Fibroblast of skin of right biceps (primary cell): Measurements from ENCODE around the gene ZBTB20.

Experiments used
- DNase-seq: peaks from one replicate; pipeline ENCODE4 v3.0.0-alpha.2; 2013

ZBTB20 gene

DNA sequence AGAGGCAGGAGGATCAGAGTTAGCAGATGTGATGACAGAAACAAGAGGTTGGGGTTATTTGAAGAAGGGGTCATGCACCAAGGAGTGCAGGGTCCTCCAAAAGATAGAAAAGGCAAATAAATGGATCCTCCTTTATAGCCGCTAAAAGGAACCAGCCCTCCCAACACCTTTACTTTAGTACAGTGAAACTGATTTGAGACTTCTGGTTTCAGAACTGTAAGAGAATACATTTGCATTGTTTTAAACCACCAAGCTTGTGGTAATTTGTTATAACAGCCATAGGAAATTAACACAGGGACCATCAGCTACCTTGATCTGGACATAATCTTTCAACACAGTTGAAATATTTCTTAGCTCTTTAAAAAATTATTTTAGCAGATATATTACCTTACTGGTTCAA lies 686.6 kb downstream of the ZBTB20 start:
- DNase-seq, result no peak

DNA sequence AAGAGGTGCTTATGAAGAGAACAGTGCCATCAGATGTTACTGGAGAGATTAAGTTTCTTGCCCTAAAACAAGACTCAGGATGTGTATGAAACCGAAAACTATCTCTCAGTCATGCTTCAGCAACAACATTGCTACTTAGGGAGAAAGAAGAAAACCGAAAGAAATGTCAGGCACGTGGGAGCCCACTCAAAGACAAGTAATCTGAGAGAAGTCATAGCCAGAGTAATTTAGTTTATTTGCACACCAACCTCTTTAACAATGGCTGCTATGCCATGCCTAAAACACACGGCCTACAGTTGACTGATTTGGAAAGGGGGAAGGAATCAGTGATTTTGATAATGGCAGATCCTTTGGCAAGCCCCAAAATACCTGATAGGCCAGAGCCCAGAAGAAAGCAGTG lies 690.3 kb downstream of the ZBTB20 start:
- no peak for DNase-seq

DNA sequence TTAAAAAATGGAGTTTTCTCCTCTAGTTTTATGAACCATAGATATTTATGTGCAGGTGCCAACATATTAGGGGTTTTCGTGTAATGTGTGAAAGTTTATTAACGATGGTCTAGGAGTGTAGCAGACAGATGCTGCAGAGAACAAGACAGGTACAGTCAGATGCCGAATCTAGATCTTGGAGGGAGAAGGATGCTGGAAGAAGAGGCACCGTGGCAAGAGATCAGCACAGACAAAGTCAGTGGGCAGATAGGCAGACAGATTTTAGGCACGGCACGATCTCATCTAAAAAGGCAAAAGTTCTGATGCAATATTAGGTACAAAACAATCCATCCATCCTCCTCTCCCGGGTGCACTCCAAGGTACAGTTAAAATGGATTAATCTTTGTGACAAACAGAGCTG lies 691.7 kb downstream of the ZBTB20 start:
- no peak for DNase-seq

DNA sequence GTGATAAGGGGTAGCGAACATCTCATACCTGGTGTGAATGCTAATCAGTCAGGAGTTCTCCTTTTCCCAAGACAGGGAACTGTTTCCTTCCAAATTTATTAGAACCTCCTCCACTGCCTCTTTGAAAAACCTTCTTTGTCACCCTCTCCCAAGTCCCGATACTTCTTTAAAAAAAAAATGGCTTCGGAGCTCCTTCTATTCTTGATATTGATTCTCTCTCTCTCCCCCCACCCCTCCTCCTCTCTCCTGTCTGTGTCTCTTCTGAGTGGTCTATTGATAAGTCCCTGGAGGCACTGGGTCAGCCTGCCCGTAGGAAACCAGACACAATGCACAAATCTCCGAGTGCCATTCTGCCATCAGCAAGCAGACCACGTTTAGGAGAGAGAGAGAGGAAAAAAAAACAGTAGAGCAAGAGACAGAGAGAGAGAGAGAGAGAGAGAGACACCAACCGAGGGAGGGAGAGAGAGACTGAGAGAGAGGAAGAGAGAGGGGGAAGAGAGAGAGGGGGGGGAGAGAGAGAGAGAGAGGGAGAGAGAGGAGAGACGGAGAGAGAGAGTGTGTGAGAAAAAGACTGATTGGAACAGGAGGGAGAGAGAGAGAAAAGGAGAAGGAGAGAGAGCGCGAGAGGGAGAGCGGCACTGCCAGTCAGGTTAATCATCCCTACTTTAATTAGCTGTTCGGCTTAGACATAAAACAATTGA lies 692.4 kb downstream of the ZBTB20 start:
- peak; percentile 6 for DNase-seq

DNA sequence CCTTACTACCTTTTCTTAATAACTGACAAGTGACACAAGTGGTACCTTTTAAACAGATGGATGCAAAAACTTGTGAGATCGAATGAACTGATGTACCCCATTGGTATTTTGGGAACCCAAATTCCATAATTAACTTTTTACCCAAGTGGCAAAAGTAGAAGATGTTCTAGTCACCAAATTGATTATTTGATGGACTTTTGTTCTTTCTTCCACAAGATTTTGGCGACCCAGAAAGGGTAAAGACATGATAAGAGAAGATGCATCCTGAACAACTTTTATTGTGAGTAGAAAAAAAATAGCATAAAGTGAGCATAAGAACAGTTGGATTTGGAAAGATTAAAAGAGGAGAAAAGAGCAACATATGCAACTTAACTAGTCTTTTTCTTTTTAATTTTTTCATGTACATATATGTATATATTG lies 693.7 kb downstream of the ZBTB20 start:
- no peak for DNase-seq

DNA sequence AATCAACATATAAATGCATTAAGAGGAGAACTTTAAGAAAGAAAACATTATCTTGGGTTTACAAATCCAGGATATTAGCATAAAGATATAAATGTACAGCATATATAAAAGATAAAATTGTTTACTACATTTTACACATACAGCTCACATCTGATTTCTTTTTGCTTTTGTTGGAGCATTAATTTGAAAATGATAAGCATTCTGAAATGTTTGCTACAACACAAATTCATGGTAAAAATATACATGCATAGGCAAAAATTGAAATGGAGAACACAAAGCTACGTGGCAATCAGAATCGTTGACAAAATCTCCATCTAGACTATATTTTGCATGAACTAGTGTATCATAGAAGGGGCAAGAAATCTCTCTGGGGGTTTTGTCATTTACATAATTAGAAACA lies 694.2 kb downstream of the ZBTB20 start:
- DNase-seq, result no peak

DNA sequence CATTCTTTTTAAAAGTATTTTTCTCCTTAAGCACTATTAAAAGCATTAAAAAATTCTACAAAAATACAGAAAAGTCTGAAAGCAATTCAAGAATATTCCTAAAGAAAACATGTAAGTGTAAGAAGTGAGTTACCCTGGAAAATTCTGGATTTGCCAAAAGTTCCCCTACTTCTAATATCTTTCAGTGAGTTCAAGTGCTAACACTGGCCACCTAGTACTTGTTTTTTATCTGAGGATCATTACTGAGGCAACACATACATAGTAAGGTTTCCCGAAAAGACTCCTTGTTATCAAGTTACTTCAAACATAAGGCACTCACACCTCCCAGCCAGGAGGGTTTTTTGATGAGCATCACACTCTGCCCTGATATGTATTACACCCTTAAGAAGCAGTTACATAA lies 694.8 kb downstream of the ZBTB20 start:
- DNase-seq, result no peak

DNA sequence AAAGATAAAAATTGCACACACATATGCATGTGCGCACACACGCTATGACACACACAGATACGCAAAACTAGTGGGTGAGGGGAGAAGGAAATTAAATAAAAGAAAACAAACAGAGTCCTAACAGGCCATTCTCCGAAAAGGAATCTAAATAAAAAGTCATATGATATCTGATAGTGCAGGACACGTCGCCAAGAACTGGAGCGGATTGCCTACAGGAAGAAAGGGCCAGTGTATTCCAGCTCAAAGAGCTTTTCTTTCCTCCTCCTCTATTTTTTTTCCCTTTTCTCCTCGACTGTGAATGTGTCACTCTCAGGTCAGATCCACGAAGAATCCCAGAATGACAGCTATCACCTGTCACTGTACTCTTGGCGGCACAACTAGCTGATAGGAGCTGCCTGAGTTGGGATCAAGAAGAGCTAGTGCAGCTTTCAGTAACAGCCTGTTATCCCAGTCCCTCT lies 695.5 kb downstream of the ZBTB20 start:
- DNase-seq, result no peak

DNA sequence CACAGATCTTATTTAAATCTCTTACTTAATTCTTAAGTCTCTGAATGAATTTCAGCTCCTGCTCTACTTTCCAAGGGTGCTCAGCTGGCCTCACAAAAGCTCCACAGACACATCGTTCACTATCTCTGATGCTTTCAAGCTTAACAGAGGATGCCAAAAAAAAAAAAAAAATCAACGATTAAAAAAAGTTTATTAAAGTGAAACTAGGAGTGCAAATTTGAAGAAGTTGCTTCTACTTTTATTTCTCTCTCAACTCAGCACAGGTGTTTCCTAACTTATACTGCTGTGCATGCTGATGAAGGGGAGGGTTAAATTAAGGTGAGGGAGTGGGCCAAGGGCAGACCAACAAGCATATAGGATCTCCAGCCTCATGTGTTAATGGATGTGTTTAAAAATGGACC lies 696.0 kb downstream of the ZBTB20 start:
- no peak for DNase-seq

DNA sequence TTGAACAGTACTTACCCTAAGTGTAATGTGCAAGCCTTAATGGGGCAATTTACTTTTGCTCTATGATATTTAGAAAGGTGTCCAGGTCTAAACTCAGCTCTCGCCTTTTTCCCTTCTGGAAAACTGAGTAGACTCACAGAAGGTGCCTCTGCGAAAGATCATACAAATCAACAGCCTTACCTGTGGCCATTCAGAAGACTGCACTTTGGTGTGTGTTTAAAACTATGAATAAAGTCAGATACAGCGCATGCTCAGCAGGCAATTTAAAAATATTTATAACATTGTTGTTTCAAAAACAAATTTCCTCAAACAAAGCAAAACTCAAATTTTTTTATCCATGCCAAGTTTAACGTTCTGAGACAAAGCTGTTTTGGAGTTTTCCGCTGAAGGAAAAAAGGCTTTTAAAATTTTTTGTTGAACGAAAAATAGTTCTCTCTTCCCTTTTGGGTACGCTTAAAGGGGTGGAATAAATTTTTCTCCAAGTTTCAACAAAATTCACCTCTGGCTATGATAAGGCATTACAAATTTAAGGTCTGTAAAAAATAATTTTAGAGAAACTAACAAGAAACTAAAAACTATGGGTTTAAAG lies 697.0 kb downstream of the ZBTB20 start:
- no peak for DNase-seq

DNA sequence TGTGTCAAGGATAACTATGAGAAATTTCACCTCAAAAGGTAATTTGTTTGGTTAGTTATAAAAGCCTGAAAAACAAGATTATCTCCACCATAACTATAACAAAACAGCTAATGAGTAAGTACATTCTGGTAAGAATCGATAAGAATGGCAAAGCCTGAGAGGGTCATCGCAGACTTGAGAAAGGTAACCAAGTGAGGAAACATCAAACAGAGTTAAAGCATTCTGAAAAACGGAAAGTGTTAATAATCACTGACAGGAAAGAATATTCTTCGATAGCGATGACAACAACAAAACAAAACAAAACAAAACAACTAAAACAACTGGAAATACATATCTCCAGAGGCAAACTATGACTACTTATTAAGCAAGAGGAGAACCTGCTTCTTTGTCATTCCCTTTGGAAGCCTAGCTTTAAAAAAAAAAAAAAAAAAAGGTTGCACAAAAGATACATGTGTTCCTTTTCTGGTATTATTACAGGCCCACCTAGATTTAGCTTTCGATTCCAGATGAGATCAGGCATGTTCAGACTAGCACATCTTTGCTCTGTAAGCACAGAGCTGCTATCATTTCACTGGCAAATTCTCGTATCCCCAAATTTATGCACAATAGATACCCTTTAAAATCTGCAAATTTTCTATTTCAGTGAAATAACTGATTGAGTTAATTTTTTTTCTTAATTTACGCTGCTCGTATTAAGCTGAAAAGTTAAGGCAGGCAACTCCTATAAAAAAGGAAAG lies 697.6 kb downstream of the ZBTB20 start:
- no peak for DNase-seq

DNA sequence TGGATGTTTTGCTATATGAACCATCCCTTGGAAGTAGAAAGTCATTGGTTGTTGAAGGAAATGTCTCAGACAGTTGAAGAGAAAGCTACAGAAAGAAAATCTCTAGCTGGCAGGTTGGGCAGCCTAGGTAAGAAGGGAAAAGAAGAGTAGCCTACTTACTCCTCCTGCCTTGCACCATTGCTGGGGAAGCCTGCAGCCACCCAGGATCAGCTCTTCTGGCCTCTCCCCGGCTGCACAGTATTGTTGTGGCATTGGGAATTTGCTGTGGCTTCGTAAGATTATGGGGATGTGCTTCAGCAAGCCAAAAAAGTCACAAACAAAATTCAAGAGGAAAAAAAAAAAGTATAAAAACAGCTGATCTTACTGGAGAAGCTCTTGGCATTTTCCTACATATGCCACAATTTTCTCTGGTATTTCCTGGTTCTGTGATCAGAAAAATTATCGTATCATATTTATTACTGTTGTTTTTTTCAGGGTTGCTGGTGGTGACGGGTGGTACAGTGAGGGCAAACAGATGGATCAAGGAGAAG lies 699.1 kb downstream of the ZBTB20 start:
- no peak for DNase-seq

DNA sequence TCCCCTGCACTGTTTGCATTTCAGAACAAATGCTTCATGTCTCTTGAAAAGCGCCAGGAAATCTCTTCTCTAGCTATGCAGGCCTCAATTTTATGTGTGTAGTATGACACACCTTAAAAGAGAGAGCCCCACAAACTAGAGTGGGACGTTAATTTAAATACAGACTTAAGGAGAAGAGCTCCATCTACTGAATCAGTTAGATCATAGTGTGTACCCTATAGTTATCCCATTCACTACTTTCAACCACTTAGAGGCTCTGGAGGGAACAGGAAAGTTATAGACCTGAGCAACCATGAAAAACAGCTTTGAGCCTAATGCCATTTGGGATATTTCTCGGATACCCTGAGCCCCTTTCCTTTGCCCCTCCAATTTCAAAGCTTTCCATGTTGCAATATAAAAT lies 699.5 kb downstream of the ZBTB20 start:
- no peak for DNase-seq

DNA sequence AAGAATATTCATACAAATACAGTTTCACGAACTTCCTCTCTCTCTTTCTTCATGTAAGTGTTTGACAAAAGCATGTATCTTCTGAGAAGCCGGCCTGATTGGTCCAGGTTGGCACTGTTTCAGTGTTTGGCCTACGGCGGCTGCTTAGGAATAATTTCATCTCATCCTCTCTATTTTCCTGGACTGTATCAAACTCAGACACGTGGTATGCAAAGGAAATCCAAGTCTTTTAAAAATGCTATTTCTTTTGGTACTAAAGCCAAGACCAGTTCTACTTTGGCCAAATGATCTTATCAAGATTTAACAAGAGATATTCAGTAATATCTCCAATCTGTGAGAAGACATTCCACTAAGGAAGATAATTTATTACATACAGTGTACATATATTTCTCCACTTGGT lies 700.5 kb downstream of the ZBTB20 start:
- DNase-seq, result no peak

DNA sequence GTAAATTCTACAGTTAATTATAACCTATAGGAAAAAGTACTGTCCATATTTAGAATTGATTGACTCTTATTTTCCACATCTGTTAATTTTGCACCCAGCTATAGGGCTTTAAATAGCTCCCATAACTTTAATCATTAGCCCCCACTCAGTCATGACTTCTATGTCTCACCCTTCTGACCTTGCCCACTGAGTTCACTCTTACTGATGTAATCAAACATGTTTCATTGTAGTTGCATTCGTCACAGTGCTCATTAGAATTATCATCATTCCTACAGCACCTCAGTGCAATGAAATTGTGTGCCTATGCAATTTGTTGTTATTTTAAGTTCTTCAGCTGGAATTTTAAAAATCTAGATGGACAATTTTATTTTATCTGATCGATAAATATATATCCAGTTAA lies 701.9 kb downstream of the ZBTB20 start:
- peak; percentile 12 for DNase-seq

DNA sequence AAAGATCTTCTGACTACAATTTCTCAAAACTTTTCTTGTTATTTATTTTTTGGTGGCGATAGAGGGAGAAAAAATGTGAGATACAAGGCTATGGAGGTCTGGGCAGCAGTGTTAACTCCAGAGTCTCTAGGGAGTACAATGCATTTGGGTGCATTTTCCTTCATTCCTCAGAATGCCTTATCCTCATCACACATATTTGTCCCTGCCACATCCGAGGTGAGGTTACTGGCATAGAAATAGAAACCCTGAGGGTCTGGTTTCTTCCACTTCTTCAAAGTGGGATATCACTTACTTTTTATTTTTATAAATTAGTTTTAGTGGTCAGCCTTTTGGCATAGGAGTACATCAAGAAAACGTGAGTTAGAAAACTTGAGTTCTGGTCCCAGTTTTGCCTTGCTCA lies 702.9 kb downstream of the ZBTB20 start:
- no peak for DNase-seq

DNA sequence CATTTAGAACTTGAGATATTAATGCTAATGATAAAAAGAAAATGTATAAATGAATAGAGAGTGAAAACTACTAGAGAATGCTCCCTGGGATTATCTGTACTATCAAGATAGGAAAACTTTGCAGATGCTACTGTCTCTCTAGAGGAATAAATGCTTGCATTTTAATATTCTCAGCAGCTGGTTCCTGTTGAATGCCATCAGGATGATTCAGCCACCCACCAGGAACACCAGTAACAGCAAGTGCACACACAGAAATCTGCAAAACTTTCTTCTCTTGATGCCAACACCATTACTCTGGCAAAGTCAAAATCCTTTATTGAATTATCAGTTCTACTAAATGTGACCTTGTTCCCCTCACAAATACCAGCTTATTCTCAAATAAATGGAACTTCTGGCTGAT lies 704.8 kb downstream of the ZBTB20 start:
- DNase-seq, result peak; percentile 24

DNA sequence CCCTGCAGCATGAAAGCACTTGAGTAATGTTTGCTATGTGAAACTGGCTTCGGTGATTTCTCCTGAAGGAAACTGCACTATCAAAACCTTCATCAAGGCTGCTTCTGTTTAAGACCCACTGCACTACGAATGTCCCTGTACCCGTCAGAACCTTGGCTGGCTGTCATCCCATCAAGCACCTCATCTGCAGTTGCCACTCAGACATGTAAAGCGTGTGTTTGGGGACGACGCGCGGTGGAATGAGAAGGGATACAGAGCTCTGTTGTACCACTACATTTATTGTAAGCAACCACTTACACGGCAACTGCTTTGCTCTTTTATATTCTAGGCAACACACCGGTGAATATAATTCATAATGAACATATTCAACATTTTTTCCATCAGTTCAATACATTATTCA lies 705.7 kb downstream of the ZBTB20 start:
- DNase-seq, result no peak

DNA sequence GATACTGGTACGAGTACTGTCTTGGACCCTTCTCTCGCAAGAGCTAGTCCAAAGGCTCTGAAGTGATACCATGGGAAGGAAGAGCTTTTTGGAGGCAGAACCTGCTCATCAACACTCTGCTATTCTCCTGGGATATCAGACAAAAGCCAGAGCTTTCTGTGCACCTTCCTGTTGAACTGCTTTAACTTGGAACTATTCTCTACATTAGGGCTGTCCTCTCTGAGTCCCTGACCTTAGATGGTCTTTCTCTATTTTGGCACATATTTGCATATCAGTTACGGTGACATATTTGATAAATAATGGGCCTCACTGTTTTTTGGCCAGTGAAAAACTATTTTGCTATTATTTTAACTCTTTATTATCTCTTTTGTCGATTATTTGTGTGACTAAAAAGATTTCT lies 706.4 kb downstream of the ZBTB20 start:
- no peak for DNase-seq

DNA sequence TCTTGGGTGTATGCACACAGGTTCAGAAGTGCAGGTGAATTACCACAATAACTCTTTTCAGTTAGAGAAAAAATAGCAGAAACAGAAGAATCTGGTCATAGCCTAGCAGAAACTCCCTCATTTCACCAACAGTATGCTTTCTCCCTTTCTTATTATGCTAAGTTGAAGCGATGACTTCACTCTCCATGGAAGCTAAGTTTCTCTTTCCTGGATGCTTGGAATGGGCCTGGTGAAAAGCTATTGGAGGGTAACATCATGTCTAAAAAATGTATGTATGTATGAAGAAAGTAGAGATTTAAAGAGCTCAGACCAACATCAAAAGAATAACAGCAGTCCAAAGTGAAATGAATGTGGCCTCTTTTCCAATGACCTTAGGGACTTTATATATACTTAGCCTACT lies 707.8 kb downstream of the ZBTB20 start:
- DNase-seq, result peak; percentile 48

DNA sequence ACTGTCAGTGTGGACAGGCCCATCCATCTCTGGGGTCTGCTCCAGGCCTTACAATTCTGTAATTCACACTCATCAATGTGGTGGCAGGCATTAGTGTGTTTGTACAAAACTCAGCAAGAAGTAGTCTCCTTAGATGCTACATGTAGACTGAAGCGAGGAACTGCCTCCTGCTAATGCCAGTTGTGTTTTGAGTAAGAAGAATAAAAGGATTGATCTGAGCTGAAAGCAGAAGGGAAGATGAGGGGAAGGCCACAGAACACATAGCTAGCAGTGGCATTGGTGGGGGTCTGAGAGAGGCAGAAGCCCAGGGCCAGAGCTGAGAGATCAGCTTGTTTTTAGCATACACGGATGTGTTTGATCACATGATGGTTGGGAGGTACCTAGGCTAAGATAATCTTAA lies 709.2 kb downstream of the ZBTB20 start:
- no peak for DNase-seq

DNA sequence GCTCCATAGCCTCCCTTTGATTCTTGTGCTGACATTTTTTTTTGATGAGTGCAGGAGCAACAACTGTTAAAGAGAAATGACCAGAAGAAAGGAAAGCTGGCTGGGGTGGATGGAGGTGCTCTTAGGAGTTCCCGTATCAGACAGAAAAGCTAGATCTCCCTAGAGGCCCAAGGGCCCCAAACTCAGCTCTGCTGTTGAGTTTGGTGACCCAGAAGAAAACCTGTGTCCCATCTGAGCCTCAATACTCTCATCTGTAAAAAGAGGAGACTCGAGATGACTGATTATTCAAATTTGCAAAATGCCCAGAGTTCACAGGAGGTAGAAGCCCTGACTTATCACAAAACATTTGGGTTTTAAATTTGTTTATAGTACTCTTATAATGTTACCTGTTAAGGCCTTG lies 710.9 kb downstream of the ZBTB20 start:
- DNase-seq, result no peak

DNA sequence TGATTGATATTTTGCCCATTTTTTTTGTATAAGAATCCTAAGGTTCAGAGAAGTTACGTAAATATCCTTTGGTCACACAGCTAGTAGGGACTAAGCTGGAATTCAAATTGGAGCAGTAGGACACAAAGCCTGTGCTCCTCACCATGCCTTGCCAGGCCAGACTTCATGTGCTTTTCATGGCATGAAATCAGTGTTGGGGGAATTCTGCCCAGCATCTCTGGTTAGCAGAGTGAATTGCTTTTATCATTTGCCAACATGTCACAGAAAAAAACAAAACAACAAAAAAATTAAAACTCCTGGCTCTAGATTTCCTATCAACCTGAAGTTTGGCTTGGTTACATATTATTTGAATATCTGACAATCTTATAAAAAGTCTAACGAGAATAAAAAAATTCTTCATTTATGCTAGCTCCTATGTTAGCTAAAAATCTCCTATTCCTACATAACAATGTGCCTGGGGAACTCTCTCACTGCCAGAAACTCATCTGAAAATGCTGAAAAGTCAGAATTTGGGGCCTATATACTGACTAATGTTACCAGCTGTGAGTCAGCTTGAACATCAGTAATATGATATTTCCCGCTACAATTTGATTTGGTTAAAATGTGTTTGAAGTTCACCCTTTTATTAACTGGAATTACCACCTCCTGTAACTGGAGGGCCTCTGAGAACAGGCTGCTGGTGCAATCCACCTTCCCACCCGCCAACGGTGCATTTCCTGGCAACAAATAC lies 711.5 kb downstream of the ZBTB20 start:
- peak; percentile 14 for DNase-seq
